ENCODE measurements around the gene ABHD4. TPM values are rescaled to one million over a fixed set of nuclear protein-coding genes. Genes with fewer than 3 reads are reported as not detected.

ABHD4 gene
- total and polyA plus RNA-seq, 2 experiments from 2014 or later = 39.1 to 40.0 TPM

GRCh38 chr14:22600027-22600426, 1.9 kb downstream of the ABHD4 start (continued):
- TF ChIP-seq REST (IDR thresholded peaks at IDR 0.05; ENCODE audit: unreplicated experiment) (no peak), STAT1 (IDR thresholded peaks at IDR 0.05; ENCODE audit: unreplicated experiment) (no peak), ZNF114 (CRISPR knock-in tag; IDR thresholded peaks at IDR 0.05) (no peak), NANOG (IDR thresholded peaks at IDR 0.05; ENCODE audit: borderline replicate concordance) (no peak), CREB1 (CRISPR knock-in tag; IDR thresholded peaks at IDR 0.05; ENCODE audit: low read depth) (no peak)

GRCh38 chr14:22601456-22601855, 3.4 kb downstream of the ABHD4 start:
- H3K36me3 Mint-ChIP-seq (ENCODE audit: low read depth) = peaks cover 58% of the 10 kb centered on the region
- H3K27me3 Mint-ChIP-seq (ENCODE audit: insufficient read depth, low read depth, poor library complexity) = peaks cover 14% of the 10 kb centered on the region
- no peak overlapping the region for H3K4me3 Mint-ChIP-seq
- Histone ChIP-seq H3K27me3 (ENCODE audit: insufficient read depth) (no peaks in the 10 kb centered on the region), H3K9me2 (ENCODE audit: insufficient read depth) (no peaks in the 10 kb centered on the region), H3K4me3 (no peak overlapping the region), H3K27ac (ENCODE audit: low read depth) (no peak overlapping the region), H3K36me3 (ENCODE audit: insufficient read depth) (peaks cover 39% of the 10 kb centered on the region), H2AFZ (no peak overlapping the region), H3K4me2 (no peak overlapping the region), H3K4me1 (ENCODE audit: insufficient read depth) (peaks cover 22% of the 10 kb centered on the region), H3F3A (replicated peaks; ENCODE audit: low read depth) (no peaks in the 10 kb centered on the region), H4K20me1 (replicated peaks; ENCODE audit: insufficient read depth) (no peaks in the 10 kb centered on the region; the same call in 1 of the 2 replicates), H3K79me2 (replicated peaks; ENCODE audit: insufficient read depth) (peaks cover 23% of the 10 kb centered on the region)
- DNase-seq (ENCODE audit: low spot score) (no peak), ATAC-seq (no peak)
- peaks cover 24% of the 10 kb centered on the region for H3K4me1 Mint-ChIP-seq
- H3K27ac Mint-ChIP-seq = no peak overlapping the region
- H3K9me3 Mint-ChIP-seq = no peaks in the 10 kb centered on the region
- TF ChIP-seq REST (IDR thresholded peaks at IDR 0.05; ENCODE audit: unreplicated experiment) = no peak
- TF ChIP-seq POLR2AphosphoS5 (IDR thresholded peaks at IDR 0.05; ENCODE audit: low read depth) = no peak
- TF ChIP-seq NANOG (IDR thresholded peaks at IDR 0.05; ENCODE audit: borderline replicate concordance) = no peak
- no peak for TF ChIP-seq ETS1 (IDR thresholded peaks at IDR 0.05)
- no peak for TF ChIP-seq EZH2phosphoT487 (IDR thresholded peaks at IDR 0.05; ENCODE audit: unreplicated experiment)
- TF ChIP-seq ZNF114 (CRISPR knock-in tag; IDR thresholded peaks at IDR 0.05) = no peak
- TF ChIP-seq JUNB (IDR thresholded peaks at IDR 0.05; ENCODE audit: unreplicated experiment) = no peak
- TF ChIP-seq CTCF (conservative IDR thresholded peaks at IDR 0.05; ENCODE audit: low read depth in 2 of 2) = no peak
